ENCODE measurements around the gene C19orf38.

Gene C19orf38

GRCh38 chr19:10913716-10914340, 65.6 kb downstream of the C19orf38 start:
- DNase-seq = no peak

DNA sequence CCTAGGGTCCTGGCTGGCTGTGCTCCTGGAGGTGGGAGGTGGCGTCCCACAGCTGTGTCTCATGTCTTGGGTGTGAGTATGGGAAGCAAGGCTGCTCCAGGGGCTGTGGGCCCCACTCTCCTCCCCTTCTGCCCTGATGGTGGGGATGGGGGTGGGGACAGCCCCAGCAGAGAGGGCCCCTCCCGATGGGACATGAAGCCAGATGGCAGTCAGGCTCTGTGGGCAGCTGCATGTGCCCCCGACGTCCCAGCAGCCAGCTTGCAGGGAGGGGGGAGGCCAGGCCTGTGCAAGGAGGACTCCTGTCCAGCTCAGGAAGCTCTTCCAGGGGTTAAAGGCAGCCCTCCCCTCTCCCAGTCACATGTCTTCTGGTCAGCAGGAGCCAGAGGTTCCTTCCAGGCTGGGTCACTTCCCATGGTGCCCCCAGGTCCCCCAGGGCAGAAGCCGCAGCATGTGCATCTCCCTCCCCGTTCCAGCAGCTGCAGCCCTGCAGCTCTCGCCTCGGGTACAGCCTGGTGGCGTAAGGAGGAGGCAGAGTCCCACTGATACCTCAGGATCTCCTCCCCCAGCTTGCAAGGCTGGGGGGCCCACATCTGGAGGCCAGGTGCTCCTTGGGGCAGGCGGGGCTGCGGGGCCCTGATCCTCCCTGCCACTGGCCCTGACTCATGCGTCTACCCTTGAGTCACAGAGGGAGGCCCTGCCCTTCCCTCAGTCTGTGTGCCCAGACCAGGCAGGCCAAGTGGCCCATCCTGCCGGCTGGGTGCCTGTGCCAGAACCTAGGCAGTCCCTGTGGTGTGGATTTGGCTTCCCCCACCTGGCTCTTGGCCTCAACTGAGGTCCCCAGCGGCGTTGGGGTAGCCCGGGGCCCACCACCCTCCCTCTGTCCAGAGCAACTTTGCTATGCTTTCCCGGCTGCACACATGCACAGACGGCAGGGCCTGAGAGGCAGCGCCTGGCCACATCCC, 67.2 kb downstream of the C19orf38 start:
- DNase-seq = peak; percentile 69 to 90

- no peak for DNase-seq
Observed at GRCh38 chr19:10916602-10917001, 68.4 kb downstream of the C19orf38 start.

DNA sequence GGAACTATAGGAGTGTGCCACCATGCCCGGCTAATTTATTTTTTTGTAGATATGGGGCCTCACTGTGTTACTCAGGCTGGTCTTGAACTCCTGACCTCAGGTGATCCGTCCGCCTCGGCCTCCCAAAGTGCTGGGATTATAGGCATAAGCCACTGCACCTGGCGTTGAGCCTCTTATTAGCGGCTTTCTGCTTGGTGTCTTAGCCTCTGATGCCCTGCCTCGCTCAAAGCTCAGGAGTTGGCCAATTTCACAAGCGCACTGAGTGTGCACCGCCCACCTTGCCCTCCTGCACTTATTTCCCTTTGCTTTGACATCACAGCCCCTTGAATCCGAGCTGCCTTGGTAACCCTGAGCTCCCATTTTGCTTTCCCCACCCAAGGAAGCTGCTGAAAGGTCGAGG, 70.1 kb downstream of the C19orf38 start:
- DNase-seq = no peak

All from NCI-H524 (cell line).